HL-60 (cell line): ENCODE results near the gene OTX2.

Experiments used
- DNase-seq, 2 experiments: peaks; one replicate each; pipeline ENCODE4 v3.0.0-alpha.2; 2010 to 2020; ENCODE audit warnings: low read depth in 1 of 2, low spot score in 1 of 2
- H3K27ac ChIP-seq: fragments of 250-450 bp; sonication (Bioruptor Pico); replicated peaks from 2 replicates; pipeline ENCODE4 v1.5.1; 2020; ENCODE audit warnings: mild to moderate bottlenecking, moderate library complexity
- H3K27me3 ChIP-seq: fragments of 250-450 bp; sonication (Bioruptor Pico); 2 replicates; pipeline ENCODE4 v1.5.1; 2021; ENCODE audit warnings: mild to moderate bottlenecking, moderate library complexity; ENCODE audit not compliant: insufficient read depth, poor library complexity, severe bottlenecking
- H3K4me3 ChIP-seq: replicated peaks from 2 replicates; pipeline ENCODE4 v1.5.1; 2011; ENCODE audit warnings: mild to moderate bottlenecking, control low read depth, low read length; ENCODE audit not compliant: insufficient read depth
- GABPA ChIP-seq: IDR thresholded peaks from 2 replicates; pipeline ENCODE4 v1.6.1; 2012; ENCODE audit warnings: low read depth
- POLR2AphosphoS5 ChIP-seq: IDR thresholded peaks from 2 replicates; pipeline ENCODE4 v1.6.1; 2012; ENCODE audit warnings: low read depth
- SPI1 ChIP-seq: IDR thresholded peaks from 2 replicates; pipeline ENCODE4 v1.6.1; 2012; ENCODE audit warnings: low read depth, mild to moderate bottlenecking, borderline replicate concordance
- TF ChIP-seq, protein P1 (sequence below): IDR thresholded peaks from 2 replicates; pipeline ENCODE4 v1.6.1; 2012; ENCODE audit warnings: low read depth; ENCODE audit not compliant: insufficient replicate concordance
- TF ChIP-seq, protein P2 (sequence below): IDR thresholded peaks from one replicate; pipeline ENCODE4 v1.5.1; 2011; ENCODE audit warnings: low read length, control low read depth, inconsistent platforms; ENCODE audit not compliant: insufficient read depth

OTX2 gene

DNA sequence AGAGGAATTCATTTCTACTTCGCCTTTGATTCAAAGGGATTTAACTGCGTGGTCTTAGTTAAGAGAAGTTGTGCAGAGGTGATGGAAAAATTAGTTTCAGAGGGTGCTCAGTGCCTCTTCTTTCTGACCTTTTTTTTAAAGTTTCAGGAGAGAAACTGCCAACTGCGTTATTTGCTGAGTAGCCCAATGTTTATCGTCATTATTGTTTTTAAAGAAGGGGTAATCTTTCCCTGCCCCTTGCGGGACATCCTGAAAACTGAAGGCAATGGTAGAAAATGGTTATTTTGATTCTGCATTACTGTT, 11.0 kb downstream of the OTX2 start:
- Histone ChIP-seq H3K27me3 (peaks cover 72% of the 10 kb centered on the region), H3K27ac (no peak overlapping the region), H3K4me3 (no peak overlapping the region)
- DNase-seq: no peak
- TF ChIP-seq, protein P1, sequence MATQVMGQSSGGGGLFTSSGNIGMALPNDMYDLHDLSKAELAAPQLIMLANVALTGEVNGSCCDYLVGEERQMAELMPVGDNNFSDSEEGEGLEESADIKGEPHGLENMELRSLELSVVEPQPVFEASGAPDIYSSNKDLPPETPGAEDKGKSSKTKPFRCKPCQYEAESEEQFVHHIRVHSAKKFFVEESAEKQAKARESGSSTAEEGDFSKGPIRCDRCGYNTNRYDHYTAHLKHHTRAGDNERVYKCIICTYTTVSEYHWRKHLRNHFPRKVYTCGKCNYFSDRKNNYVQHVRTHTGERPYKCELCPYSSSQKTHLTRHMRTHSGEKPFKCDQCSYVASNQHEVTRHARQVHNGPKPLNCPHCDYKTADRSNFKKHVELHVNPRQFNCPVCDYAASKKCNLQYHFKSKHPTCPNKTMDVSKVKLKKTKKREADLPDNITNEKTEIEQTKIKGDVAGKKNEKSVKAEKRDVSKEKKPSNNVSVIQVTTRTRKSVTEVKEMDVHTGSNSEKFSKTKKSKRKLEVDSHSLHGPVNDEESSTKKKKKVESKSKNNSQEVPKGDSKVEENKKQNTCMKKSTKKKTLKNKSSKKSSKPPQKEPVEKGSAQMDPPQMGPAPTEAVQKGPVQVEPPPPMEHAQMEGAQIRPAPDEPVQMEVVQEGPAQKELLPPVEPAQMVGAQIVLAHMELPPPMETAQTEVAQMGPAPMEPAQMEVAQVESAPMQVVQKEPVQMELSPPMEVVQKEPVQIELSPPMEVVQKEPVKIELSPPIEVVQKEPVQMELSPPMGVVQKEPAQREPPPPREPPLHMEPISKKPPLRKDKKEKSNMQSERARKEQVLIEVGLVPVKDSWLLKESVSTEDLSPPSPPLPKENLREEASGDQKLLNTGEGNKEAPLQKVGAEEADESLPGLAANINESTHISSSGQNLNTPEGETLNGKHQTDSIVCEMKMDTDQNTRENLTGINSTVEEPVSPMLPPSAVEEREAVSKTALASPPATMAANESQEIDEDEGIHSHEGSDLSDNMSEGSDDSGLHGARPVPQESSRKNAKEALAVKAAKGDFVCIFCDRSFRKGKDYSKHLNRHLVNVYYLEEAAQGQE: no peak
- TF ChIP-seq SPI1: no peak
- TF ChIP-seq, protein P2, sequence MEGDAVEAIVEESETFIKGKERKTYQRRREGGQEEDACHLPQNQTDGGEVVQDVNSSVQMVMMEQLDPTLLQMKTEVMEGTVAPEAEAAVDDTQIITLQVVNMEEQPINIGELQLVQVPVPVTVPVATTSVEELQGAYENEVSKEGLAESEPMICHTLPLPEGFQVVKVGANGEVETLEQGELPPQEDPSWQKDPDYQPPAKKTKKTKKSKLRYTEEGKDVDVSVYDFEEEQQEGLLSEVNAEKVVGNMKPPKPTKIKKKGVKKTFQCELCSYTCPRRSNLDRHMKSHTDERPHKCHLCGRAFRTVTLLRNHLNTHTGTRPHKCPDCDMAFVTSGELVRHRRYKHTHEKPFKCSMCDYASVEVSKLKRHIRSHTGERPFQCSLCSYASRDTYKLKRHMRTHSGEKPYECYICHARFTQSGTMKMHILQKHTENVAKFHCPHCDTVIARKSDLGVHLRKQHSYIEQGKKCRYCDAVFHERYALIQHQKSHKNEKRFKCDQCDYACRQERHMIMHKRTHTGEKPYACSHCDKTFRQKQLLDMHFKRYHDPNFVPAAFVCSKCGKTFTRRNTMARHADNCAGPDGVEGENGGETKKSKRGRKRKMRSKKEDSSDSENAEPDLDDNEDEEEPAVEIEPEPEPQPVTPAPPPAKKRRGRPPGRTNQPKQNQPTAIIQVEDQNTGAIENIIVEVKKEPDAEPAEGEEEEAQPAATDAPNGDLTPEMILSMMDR: no peak

DNA sequence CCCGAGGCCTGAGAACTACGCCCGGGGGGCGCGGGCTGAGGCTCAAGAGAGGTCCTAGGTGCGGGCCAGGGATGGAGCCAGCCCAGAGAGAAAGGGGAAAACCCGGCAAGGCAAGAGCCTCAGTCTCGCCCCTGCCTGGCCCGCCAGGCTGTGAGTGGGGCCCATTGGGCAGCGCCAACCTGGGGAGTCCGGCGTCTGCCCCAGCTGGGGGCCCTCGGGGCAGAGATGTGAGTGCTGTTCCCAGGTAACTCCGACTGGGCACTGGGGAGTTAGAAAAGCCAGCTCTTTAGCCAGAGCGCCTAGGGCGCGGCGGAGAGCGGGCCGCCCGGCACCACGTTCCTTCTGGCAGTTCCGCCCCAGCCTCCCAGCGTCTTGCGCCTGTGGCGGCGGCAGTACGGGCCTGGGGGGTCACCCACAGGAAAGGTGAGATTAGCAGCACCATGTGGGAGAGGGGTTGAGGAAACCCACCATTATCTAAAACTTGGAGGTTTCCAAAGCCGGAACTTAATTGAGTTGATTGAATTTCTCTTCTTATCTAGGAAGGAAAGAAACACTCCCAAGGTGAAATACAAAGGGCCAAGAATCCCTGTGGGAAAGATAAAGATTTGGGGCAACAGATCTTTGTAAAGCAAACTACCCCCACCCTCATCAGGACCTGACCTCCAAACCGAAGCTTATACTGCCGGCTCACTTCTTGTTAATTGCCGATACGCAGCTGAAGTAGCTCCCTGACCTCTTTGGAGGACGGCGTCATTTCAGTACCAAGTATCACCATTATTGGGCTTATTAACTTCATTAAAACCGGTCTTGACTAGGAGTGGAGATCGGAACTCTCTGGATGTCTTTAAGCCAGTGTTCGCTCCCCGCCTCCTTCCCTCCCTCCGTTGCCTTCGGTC, 11.6 kb downstream of the OTX2 start:
- Histone ChIP-seq H3K27me3 (peaks cover 72% of the 10 kb centered on the region), H3K4me3 (no peak overlapping the region), H3K27ac (no peak overlapping the region)
- no peak for DNase-seq
- TF ChIP-seq POLR2AphosphoS5: no peak
- TF ChIP-seq GABPA: no peak
- no peak for TF ChIP-seq SPI1
- TF ChIP-seq, protein P2: no peak
- TF ChIP-seq, protein P1: no peak

DNA sequence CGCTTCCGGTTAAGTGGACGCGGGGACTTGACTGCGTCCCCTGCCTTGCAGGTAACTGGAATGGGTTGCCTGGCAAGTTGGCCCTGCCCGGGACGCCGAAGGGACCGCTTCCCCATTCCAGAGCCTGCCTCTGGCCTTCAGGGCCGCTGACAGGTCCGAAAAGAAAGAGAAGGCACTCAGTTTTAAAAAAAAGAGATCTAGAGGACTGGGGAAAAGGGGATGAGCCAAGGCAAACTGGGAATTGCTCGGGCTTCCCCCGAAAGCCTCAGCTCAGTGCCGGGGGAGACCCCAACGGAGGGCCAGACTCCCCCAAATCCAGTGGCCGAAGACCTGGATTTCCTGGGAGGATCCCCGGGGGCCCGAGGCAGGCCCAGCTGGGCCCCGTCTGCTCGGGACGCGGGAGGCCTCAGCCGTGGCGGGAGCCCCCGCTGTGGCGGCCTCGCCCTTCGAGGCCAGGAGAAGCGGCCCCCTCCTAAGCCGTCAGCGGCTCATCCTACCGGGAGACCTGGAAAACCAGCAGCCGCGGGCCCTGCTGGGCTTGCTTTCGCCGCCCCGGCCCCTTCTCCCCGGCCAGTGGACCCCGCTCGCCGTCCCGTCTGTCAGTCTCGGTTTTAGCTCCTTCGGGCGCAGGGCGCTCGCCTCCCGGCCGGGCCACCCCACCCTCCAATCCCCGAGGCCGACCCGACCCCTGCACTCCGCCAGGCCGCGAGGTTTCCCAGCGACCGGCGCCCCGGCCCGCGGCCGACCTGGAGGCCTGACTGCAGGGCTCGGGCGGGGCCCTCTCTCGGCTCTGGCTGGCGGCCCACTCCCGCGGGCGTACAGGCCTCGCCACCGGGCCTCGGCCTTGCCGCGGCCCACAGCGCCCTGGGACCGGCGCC, 12.5 kb downstream of the OTX2 start:
- Histone ChIP-seq H3K4me3 (no peak overlapping the region), H3K27ac (no peak overlapping the region), H3K27me3 (peaks cover 73% of the 10 kb centered on the region)
- TF ChIP-seq GABPA (no peak), SPI1 (no peak), POLR2AphosphoS5 (no peak)
- TF ChIP-seq, protein P1: no peak
- TF ChIP-seq, protein P2: no peak
- DNase-seq: no peak
